Measurements from ENCODE around the gene PATZ1. TPM values are rescaled to one million over a fixed set of nuclear protein-coding genes. Genes with fewer than 3 reads are reported as not detected.

The PATZ1 gene
- polyA plus RNA-seq, 1 experiment = 9.9 TPM

DNA sequence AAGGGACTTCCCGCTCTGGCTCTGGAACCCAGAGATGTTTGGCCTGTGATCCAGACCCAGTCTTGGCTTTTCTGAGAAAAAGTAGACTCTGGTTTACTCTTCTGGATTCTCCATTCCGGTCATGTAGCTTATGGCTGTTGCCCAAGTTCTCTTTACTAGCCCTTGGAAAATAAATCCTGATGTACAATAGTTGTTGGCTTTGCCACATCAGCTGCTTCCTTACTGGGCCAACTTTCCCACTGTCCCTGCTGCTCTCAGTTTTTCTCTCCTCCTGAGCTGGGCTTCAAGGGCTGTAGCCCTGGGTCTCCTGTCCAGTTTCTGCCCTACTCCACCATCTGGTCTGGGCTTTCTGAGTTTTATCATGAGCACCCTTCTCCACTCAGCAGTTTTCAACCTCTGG is 12.5 kb downstream of the PATZ1 start:
- DNase-seq (ENCODE audit: low read depth, low spot score) = no peak
- H3K4me3 ChIP-seq (ENCODE audit: low read depth, low read length) = no peak overlapping the region
- TF ChIP-seq CTCF (IDR thresholded peaks at IDR 0.05; ENCODE audit: low read depth, low read length) = no peak
- H3K9me3 ChIP-seq (ENCODE audit: control insufficient read depth, insufficient read depth, low read length) = no peaks in the 10 kb centered on the region; the same call in 1 of the 2 replicates
- no peaks in the 10 kb centered on the region for H3K27me3 ChIP-seq (ENCODE audit: control insufficient read depth, insufficient read depth, low read length)
- CTCF ChIA-PET = no interaction called here
- no peak overlapping the region for H3K27ac ChIP-seq (ENCODE audit: low read depth, low read length)
- POLR2A ChIA-PET = no interaction called here

DNA sequence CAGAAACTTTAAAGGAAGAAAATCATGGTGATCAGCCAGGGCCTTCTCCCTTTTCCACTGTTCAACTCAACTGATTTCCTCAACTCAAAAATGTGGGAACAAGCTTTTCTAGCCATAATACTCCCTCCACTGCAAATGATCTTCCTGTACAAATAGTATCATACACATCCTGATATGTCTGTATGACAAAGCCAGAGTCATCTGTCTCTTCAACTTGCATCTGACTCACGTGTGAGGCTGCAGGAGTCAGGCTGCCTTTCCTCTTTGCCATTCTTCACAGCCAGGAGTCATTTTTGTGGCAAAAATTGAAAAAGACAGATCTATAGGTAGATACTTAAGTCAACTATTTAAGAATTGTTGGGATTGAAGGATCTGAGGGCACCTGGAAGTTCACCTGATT is 13.3 kb downstream of the PATZ1 start:
- TF ChIP-seq CTCF (IDR thresholded peaks at IDR 0.05; ENCODE audit: low read depth, low read length) = no peak
- Histone ChIP-seq H3K9me3 (ENCODE audit: control insufficient read depth, insufficient read depth, low read length) (no peaks in the 10 kb centered on the region; the same call in 1 of the 2 replicates), H3K4me3 (ENCODE audit: low read depth, low read length) (no peak overlapping the region), H3K27ac (ENCODE audit: low read depth, low read length) (no peak overlapping the region), H3K27me3 (ENCODE audit: control insufficient read depth, insufficient read depth, low read length) (no peaks in the 10 kb centered on the region)
- CTCF ChIA-PET = interaction anchor here (0.7 kb wide), 1 partner anchor 19 kb away, joined by 3 read pairs; no protein-coding TSS in a partner anchor
- DNase-seq (ENCODE audit: low read depth, low spot score) = no peak
- POLR2A ChIA-PET = no interaction called here

- H3K4me3 ChIP-seq (ENCODE audit: low read depth, low read length) = no peak overlapping the region
- no peaks in the 10 kb centered on the region for H3K27me3 ChIP-seq (ENCODE audit: control insufficient read depth, insufficient read depth, low read length)
- TF ChIP-seq CTCF (IDR thresholded peaks at IDR 0.05; ENCODE audit: low read depth, low read length) = no peak
- no peak for DNase-seq (ENCODE audit: low read depth, low spot score)
- CTCF ChIA-PET = interaction anchor here (1.1 kb wide), 1 partner anchor 19 kb away, joined by 4 read pairs; no protein-coding TSS in a partner anchor
- no peaks in the 10 kb centered on the region; the same call in 1 of the 2 replicates for H3K9me3 ChIP-seq (ENCODE audit: control insufficient read depth, insufficient read depth, low read length)
- no peak overlapping the region for H3K27ac ChIP-seq (ENCODE audit: low read depth, low read length)
- POLR2A ChIA-PET = no interaction called here
Observed at GRCh38 chr22:31332010-31332409, 14.1 kb downstream of the PATZ1 start.

GRCh38 chr22:31329453-31330215 is 16.5 kb downstream of the PATZ1 start:
- no peak for TF ChIP-seq CTCF (IDR thresholded peaks at IDR 0.05; ENCODE audit: low read depth, low read length)
- Histone ChIP-seq H3K27ac (ENCODE audit: low read depth, low read length) (no peak overlapping the region), H3K27me3 (ENCODE audit: control insufficient read depth, insufficient read depth, low read length) (no peaks in the 10 kb centered on the region), H3K9me3 (ENCODE audit: control insufficient read depth, insufficient read depth, low read length) (no peaks in the 10 kb centered on the region; the same call in 1 of the 2 replicates), H3K4me3 (ENCODE audit: low read depth, low read length) (no peak overlapping the region)
- ChIA-PET POLR2A (no interaction called here), CTCF (no interaction called here)
- no peak for DNase-seq (ENCODE audit: low read depth, low spot score)

DNA sequence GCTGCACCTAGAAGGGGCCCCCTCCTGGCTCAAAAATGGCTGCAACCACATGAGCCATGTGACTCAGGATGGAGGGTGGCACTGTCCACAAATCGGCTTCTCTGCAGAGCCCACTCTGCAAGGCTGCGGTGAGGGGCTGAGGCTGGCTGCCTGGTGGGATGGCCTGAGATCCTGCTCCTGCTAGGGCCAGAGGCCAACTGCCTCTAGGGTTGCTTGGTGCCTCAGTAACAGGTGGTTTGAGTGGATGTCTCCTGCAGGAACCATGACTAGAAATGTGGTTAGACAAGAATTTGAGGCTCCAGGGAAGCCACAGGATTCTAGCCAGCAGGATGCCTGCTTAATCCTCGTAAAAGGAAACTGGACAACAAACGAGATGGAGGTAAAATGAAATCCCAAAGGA is 17.1 kb downstream of the PATZ1 start:
- TF ChIP-seq CTCF (IDR thresholded peaks at IDR 0.05; ENCODE audit: low read depth, low read length) = no peak
- DNase-seq (ENCODE audit: low read depth, low spot score) = no peak
- no peak overlapping the region for H3K4me3 ChIP-seq (ENCODE audit: low read depth, low read length)
- no peaks in the 10 kb centered on the region for H3K27me3 ChIP-seq (ENCODE audit: control insufficient read depth, insufficient read depth, low read length)
- ChIA-PET CTCF (no interaction called here), POLR2A (no interaction called here)
- no peak overlapping the region for H3K27ac ChIP-seq (ENCODE audit: low read depth, low read length)
- H3K9me3 ChIP-seq (ENCODE audit: control insufficient read depth, insufficient read depth, low read length) = no peaks in the 10 kb centered on the region; the same call in 1 of the 2 replicates
